MCF 10A (cell line): ENCODE data around the gene OR56A3. TPM values are rescaled to one million over a fixed set of nuclear protein-coding genes. Genes with fewer than 3 reads are reported as not detected.

ENCODE experiments used
- Bru-seq: library from RNA; stranded (reverse); fragments of 400-500 nt; gene quantifications from one replicate; lab custom pipeline; 2021; lab: Mats Ljungman, UMichigan
- BruChase-seq, 2 experiments: library from RNA; stranded (reverse); fragments of 400-500 nt; gene quantifications; one replicate each; lab custom pipeline; 2021; lab: Mats Ljungman, UMichigan
- BruUV-seq: library from RNA; stranded (reverse); fragments of 400-500 nt; replicated peaks from 2 replicates; lab custom pipeline; 2021; lab: Mats Ljungman, UMichigan
- CTCF ChIA-PET: fragments of 300-600 bp; sonication (Branson Sonifier 250); formaldehyde crosslinking; extraction: SDS; loops from one replicate; lab custom pipeline; 2021; ENCODE audit warnings: antibody characterized with exemption, inconsistent platforms; lab: Yijun Ruan, JAX
- POLR2A ChIA-PET: fragments of 300-600, 350-650 bp; sonication (Branson Sonifier 250); formaldehyde crosslinking; extraction: SDS; loops from one replicate; lab custom pipeline; 2020; ENCODE audit warnings: antibody characterized with exemption, inconsistent platforms; lab: Yijun Ruan, JAX
- DNase-seq: peaks from one replicate; pipeline ENCODE4 v3.0.0-alpha.2; 2018; ENCODE audit not compliant: unreplicated experiment
- H3K27ac Mint-ChIP-seq: one replicate; pipeline ENCODE4 v1.8.0; 2022; ENCODE audit warnings: mild to moderate bottlenecking, low read depth, mixed read lengths; ENCODE audit not compliant: unreplicated experiment
- H3K27me3 Mint-ChIP-seq: one replicate; pipeline ENCODE4 v1.8.0; 2022; ENCODE audit warnings: mixed read lengths; ENCODE audit not compliant: insufficient read depth, unreplicated experiment
- H3K36me3 Mint-ChIP-seq: one replicate; pipeline ENCODE4 v1.8.0; 2022; ENCODE audit warnings: mild to moderate bottlenecking, moderate library complexity, mixed read lengths; ENCODE audit not compliant: insufficient read depth, unreplicated experiment
- H3K4me1 Mint-ChIP-seq: one replicate; pipeline ENCODE4 v1.8.0; 2022; ENCODE audit warnings: mixed read lengths; ENCODE audit not compliant: insufficient read depth, unreplicated experiment
- H3K4me3 Mint-ChIP-seq: one replicate; pipeline ENCODE4 v1.8.0; 2022; ENCODE audit warnings: mild to moderate bottlenecking, moderate library complexity, mixed read lengths; ENCODE audit not compliant: unreplicated experiment
- H3K9me3 Mint-ChIP-seq: one replicate; pipeline ENCODE4 v1.8.0; 2022; ENCODE audit warnings: mixed read lengths; ENCODE audit not compliant: unreplicated experiment
- CTCF ChIP-seq: fragments of 200-600 bp; IDR thresholded peaks from one replicate; pipeline ENCODE4 v1.8.0; 2022; ENCODE audit warnings: antibody characterized with exemption, mild to moderate bottlenecking; ENCODE audit not compliant: unreplicated experiment
- intact Hi-C: fragments of 100-400 bp; cut with micrococcal nuclease; formaldehyde crosslinking; loops from 2 replicates; pipeline ENCODE4 v1.14.1; 2022
- long read RNA-seq: library from polyadenylated mRNA; stranded (forward); transcript quantifications from one replicate; pipeline ENCODE4 v2.0.0, GENCODE V29; 2022
- total RNA-seq: library from RNA; stranded (reverse); gene quantifications from 2 replicates; pipeline ENCODE4 v1.2.3, GENCODE V29; 2022

The OR56A3 gene
- total RNA-seq (not detected in 2 replicates), Bru-seq, nascent RNA (not detected), BruChase-seq, experiment 1, labeled RNA remaining after a 6-hour chase (not detected), BruChase-seq, experiment 2, labeled RNA remaining after a 2-hour chase (not detected)
- long read RNA-seq: 0 reads

GRCh38 chr11:5941951-5942350 is at the start of gene OR56A3:
TSS of gene OR56A3 (plus strand) at chr11:5942251. CDS start at chr11:5947347, 5,096 bp downstream.
- Mint-ChIP-seq H3K36me3 (no peaks in the 10 kb centered on the region), H3K9me3 (peaks cover 12% of the 10 kb centered on the region), H3K27me3 (peaks cover 23% of the 10 kb centered on the region), H3K4me1 (no peaks in the 10 kb centered on the region), H3K27ac (no peak within 1 kb of the TSS), H3K4me3 (no peak within 1 kb of the TSS)
- POLR2A ChIA-PET: no interaction called here
- no peak for TF ChIP-seq CTCF
- DNase-seq: no peak
- intact Hi-C loops: no loop called here
- BruUV-seq: no TSS peak
- CTCF ChIA-PET: no interaction called here

- Mint-ChIP-seq H3K9me3 (no peaks in the 10 kb centered on the region), H3K27ac (no peak within 1 kb of the TSS), H3K4me3 (no peak within 1 kb of the TSS), H3K27me3 (peaks cover 57% of the 10 kb centered on the region), H3K36me3 (no peaks in the 10 kb centered on the region), H3K4me1 (no peaks in the 10 kb centered on the region)
- BruUV-seq: no TSS peak
- POLR2A ChIA-PET: no interaction called here
- no peak for DNase-seq
- TF ChIP-seq CTCF: no peak
- intact Hi-C loops: no loop called here
- CTCF ChIA-PET: interaction anchor here (0.6 kb wide), 1 partner anchor 678 kb away, joined by 4 read pairs; no protein-coding TSS in a partner anchor
Measured at GRCh38 chr11:5892908-5893307, 49.1 kb upstream of the OR56A3 start, which contains the start of gene OR52E5. TSS of gene OR52E5 (plus strand) at chr11:5893208. CDS start at chr11:5900777, 7,569 bp downstream.

GRCh38 chr11:5899534-5899933 is 42.5 kb upstream of the OR56A3 start:
- no peaks in the 10 kb centered on the region for H3K36me3 Mint-ChIP-seq
- H3K9me3 Mint-ChIP-seq: no peaks in the 10 kb centered on the region
- peaks cover 15% of the 10 kb centered on the region for H3K27me3 Mint-ChIP-seq
- DNase-seq: no peak
- H3K4me1 Mint-ChIP-seq: no peaks in the 10 kb centered on the region
- BruUV-seq: no TSS peak
- CTCF ChIA-PET: no interaction called here
- POLR2A ChIA-PET: no interaction called here
- no peak overlapping the region for H3K27ac Mint-ChIP-seq
- no peak for TF ChIP-seq CTCF
- intact Hi-C loops: no loop called here
- no peak overlapping the region for H3K4me3 Mint-ChIP-seq

GRCh38 chr11:5910540-5910939 is 31.5 kb upstream of the OR56A3 start:
- H3K4me3 Mint-ChIP-seq: no peak overlapping the region
- DNase-seq: no peak
- POLR2A ChIA-PET: no interaction called here
- H3K36me3 Mint-ChIP-seq: no peaks in the 10 kb centered on the region
- H3K27me3 Mint-ChIP-seq: no peaks in the 10 kb centered on the region
- intact Hi-C loops: no loop called here
- no peak overlapping the region for H3K27ac Mint-ChIP-seq
- no peak for TF ChIP-seq CTCF
- peaks cover 4% of the 10 kb centered on the region for H3K9me3 Mint-ChIP-seq
- H3K4me1 Mint-ChIP-seq: no peaks in the 10 kb centered on the region
- CTCF ChIA-PET: interaction anchor here (1.3 kb wide), 1 partner anchor 19 kb away, joined by 4 read pairs; no protein-coding TSS in a partner anchor
- BruUV-seq: no TSS peak
